ENCODE results near the gene CCNQ. TPM values are rescaled to one million over a fixed set of nuclear protein-coding genes. Genes with fewer than 3 reads are reported as not detected.

Gene CCNQ
- total and polyA plus RNA-seq, 2 donors (not counting 3 experiments of a cell fraction or from before 2014, with no cell fraction given), result 21.3 to 37.0 TPM

DNA sequence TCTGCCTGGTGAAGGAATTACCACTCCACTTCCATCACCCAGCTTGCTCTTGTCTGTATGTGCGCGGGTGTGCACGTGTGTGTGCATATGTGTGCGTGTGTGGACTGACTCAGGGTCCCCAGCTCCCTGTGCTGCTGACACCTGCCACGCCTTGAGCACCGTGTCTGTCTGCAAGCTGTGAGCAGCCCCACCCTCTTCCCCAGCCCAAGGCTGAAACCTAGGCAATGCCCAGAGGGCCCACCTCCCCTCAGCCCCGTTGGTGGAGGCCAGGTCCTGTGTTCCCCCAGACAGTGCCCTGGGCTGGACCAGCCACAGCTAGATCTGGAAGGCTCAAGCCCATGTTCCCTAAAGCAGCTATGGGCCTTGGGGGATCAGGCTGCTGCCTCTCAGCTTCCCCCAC, 2.0 kb upstream of the CCNQ start:
- H3K27ac ChIP-seq (ENCODE audit: insufficient read depth, low read depth, low read length), result no peak overlapping the region
- no peak overlapping the region for H3K9ac ChIP-seq (replicated peaks; ENCODE audit: extremely low read depth, insufficient read depth, low read length)
- peaks cover 7% of the 10 kb centered on the region for H3K4me1 ChIP-seq (ENCODE audit: control insufficient read depth, extremely low read depth, insufficient read depth, low read length)
- FAIRE-seq (no peak), DNase-seq (ENCODE audit: low read depth, low spot score) (no peak)
- TF ChIP-seq POLR2AphosphoS5 (IDR thresholded peaks at IDR 0.05; ENCODE audit: insufficient read depth, low read depth, low read length) (no peak), GATA2 (IDR thresholded peaks at IDR 0.05; ENCODE audit: insufficient read depth, insufficient read length, low read depth, low read length) (no peak), EZH2 (IDR thresholded peaks at IDR 0.05; ENCODE audit: borderline replicate concordance, low read depth, low read length, severe bottlenecking) (no peak), MYC (IDR thresholded peaks at IDR 0.05; ENCODE audit: low read depth, low read length) (no peak), JUN (IDR thresholded peaks at IDR 0.05; ENCODE audit: borderline replicate concordance, insufficient read depth, insufficient read length, low read depth) (no peak), POLR2A (IDR thresholded peaks at IDR 0.05; ENCODE audit: low read depth, low read length) (no peak), FOS (IDR thresholded peaks at IDR 0.05; ENCODE audit: borderline replicate concordance, insufficient read depth, low read length) (no peak)
- TF ChIP-seq, protein P1, sequence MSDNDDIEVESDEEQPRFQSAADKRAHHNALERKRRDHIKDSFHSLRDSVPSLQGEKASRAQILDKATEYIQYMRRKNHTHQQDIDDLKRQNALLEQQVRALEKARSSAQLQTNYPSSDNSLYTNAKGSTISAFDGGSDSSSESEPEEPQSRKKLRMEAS (IDR thresholded peaks at IDR 0.05; ENCODE audit: insufficient read depth, insufficient read length), result no peak
- TF ChIP-seq, protein P2, sequence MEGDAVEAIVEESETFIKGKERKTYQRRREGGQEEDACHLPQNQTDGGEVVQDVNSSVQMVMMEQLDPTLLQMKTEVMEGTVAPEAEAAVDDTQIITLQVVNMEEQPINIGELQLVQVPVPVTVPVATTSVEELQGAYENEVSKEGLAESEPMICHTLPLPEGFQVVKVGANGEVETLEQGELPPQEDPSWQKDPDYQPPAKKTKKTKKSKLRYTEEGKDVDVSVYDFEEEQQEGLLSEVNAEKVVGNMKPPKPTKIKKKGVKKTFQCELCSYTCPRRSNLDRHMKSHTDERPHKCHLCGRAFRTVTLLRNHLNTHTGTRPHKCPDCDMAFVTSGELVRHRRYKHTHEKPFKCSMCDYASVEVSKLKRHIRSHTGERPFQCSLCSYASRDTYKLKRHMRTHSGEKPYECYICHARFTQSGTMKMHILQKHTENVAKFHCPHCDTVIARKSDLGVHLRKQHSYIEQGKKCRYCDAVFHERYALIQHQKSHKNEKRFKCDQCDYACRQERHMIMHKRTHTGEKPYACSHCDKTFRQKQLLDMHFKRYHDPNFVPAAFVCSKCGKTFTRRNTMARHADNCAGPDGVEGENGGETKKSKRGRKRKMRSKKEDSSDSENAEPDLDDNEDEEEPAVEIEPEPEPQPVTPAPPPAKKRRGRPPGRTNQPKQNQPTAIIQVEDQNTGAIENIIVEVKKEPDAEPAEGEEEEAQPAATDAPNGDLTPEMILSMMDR (IDR thresholded peaks at IDR 0.05; ENCODE audit: extremely low read depth in 1 of 2, insufficient read depth in 1 of 2, low read depth in 1 of 2, low read length in 2 of 2), result no peak
- ChIA-PET CTCF (interaction anchor here (1.7 to 4.1 kb wide), 2 partner anchors 9 to 67 kb away, joined by 6 to 32 read pairs; no protein-coding TSS in a partner anchor), POLR2A (no interaction called here)
- H3K4me2 ChIP-seq (ENCODE audit: insufficient read depth, low read length), result no peak overlapping the region
- no TSS peak for BruUV-seq (replicated peaks)
- no peak overlapping the region for H3K4me3 ChIP-seq (replicated peaks in 1 of 3; ENCODE audit: insufficient read depth in 1 of 3, low read depth in 1 of 3, low read length in 3 of 3)
- dilution Hi-C loops (cut with MboI; ENCODE audit: extremely low pct_ligation_motif_present, low sequenced_read_pairs) (no loop called here), intact Hi-C loops (cut with micrococcal nuclease) (no loop called here)
- H3K9me1 ChIP-seq (replicated peaks; ENCODE audit: control insufficient read depth, extremely low read depth, insufficient read depth, low read length), result no peaks in the 10 kb centered on the region
- H3K79me2 ChIP-seq (ENCODE audit: control insufficient read depth, insufficient read depth, low read length), result peaks cover 12% of the 10 kb centered on the region
- H3K36me3 ChIP-seq (ENCODE audit: control insufficient read depth in 2 of 2, extremely low read depth in 1 of 2, insufficient read depth in 2 of 2, low read length in 2 of 2), result no peaks in the 10 kb centered on the region
- H2AFZ ChIP-seq (ENCODE audit: low read depth, low read length), result no peak overlapping the region
- H3K9me3 ChIP-seq (replicated peaks; ENCODE audit: control insufficient read depth, insufficient read depth, low read length), result no peaks in the 10 kb centered on the region
- no peaks in the 10 kb centered on the region for H3K27me3 ChIP-seq (ENCODE audit: control insufficient read depth in 2 of 2, insufficient read depth in 2 of 2, low read length in 2 of 2)
- no peaks in the 10 kb centered on the region for H4K20me1 ChIP-seq (replicated peaks; ENCODE audit: control insufficient read depth, extremely low read depth, insufficient read depth, low read length)
